Activated T-cell treated with anti-CD3 and anti-CD28 coated beads, Interleukin-2, amount 50 U/mL, for 48 hours (primary cell): ENCODE measurements around the gene VRK2.
"Not testable (repeated sequence)": the region's sequence is repeated elsewhere in the genome, so short reads cannot be mapped to it uniquely, and the experiment has no call there.

Experiments used
- DNase-seq, 2 experiments: peaks; one replicate each; pipeline ENCODE4 v3.0.0-alpha.2; 2020

The VRK2 gene

DNA sequence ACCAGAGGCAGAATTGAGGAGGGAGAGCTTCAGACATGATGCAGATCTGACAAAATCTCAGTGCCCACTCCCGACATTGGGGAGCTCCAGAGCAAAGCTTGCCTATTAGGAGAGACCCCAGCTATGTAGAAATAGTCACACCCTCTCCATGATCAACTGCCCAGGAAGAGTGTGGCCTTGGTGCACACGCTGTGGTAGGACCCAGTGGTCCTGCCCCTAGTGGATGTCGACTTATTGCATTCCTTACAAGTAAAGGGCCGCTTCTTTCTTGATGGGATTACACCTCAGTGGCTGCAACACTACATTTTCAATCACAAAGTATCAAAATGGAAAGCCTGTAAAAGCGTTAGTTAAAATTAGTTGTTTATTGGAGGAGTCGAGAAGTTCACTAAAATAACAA is 64.2 kb downstream of the VRK2 start:
- no peak for DNase-seq

DNA sequence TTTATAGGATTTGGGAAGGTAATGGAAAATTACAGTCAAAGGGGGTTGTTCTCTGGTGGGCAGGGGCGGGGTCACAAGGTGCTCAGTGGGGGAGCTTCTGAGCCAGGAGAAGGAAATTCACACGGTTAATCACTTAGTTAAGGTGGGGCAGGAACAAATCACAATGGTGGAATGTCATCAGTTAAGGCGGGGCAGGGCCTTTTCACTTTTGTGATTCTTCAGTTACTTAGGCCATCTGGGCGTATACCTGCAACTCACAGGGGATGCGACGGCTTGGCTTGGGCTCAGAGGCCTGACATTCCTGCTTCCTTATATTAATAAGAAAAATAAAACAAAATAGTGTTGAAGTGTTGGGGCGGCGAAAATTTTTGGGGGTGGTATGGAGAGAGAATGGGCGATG is 67.0 kb downstream of the VRK2 start:
- not testable (repeated sequence) for DNase-seq

DNA sequence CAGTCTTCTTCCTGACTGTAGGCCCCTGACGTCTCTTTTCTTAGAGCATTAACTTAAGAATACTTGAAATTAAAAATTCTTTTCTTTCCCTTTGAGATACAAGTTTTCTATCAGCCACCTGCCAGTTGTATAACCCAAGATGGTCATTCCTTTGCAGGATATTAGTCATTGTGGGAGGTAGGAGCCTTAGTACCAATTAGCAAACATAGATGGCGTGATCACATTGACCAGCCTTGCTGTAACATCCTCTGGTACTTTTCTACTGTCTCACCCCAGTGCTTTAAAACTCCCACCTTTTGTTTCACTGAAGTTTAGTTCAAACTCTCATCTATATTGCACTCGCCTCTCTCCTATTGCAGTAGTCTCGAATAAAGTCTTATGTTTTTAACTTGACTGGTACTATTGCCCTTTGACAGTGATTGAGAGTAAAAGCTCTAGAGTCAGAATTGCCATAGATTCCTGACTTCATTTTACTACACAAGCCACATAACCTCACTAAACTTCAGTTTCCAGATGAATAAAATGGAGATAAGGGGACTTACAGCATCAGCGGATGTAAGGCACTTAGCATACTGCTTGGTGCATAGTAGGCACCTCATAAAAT is 74.1 kb downstream of the VRK2 start:
- DNase-seq: no peak

DNA sequence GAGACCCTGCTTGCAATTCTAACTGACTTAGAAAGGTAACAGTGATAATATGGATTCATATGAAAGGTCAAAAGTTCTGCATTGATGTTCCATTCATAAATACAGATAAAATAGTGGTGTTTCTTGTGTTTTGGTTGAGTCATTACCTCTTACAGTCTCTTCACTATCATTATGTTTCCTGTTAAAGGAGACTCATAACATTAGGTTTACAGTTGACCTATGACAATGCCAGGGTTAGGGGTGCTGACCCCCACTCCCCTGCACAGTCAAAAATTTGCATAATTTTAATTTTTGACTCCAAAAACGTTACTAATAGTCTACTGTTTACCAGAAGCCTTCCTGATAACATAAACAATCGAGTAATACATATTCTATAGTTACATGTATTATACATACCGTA is 75.4 kb downstream of the VRK2 start:
- no peak for DNase-seq

DNA sequence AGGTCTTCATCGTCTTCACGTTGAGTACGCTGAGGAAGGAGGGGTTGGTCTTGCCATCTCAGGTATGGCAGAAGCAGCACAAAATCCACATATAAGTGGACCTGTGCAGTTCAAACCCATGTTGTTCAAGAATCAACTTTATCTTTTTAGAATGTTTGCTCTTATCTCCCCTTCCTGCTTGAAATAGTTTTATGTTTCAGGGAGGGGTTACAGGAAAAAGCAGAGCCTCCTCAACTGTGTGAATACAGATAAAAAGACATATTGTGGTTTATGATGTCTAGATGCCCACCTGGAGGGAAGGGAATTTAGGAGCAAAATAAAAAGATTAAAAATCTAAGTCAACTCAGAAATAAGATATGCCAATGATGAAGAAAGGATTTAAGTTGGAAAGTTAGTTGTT is 75.9 kb downstream of the VRK2 start:
- no peak for DNase-seq

DNA sequence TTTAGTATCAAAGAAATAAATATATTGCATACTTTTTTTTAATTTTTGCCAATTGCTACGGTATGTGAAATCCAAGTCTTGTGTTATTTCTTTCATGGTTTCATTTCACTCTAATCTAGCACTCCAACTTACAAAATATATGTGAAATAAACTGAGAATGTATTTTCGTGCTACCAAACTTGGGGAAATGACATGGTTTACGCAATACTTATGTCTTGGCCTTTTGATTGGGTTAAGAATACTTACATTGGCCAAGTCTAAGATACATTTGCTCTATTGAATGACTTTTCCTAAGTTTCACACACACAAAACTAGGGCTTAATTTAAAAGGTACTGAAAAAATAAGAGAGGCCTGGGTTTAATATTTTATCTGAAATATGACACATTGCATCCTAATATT is 80.5 kb downstream of the VRK2 start:
- no peak for DNase-seq

DNA sequence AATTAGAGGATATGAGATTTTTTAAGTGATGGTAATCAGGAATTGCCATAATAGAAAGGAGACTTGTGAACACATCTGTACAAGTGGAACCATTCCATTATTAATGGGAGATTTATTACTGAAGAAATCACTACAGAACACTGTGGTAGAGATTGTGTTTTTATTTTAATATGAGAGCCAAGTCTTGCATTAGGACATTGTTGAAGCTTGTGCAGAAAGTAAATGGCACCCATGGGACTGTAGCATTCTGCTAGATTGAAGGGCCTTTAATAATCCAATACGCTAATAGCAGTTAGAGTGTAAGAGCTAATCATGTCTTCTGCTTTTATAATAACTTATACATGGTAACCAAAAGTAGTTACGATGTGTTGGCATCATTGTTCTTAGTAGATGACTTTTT is 83.6 kb downstream of the VRK2 start:
- no peak for DNase-seq

DNA sequence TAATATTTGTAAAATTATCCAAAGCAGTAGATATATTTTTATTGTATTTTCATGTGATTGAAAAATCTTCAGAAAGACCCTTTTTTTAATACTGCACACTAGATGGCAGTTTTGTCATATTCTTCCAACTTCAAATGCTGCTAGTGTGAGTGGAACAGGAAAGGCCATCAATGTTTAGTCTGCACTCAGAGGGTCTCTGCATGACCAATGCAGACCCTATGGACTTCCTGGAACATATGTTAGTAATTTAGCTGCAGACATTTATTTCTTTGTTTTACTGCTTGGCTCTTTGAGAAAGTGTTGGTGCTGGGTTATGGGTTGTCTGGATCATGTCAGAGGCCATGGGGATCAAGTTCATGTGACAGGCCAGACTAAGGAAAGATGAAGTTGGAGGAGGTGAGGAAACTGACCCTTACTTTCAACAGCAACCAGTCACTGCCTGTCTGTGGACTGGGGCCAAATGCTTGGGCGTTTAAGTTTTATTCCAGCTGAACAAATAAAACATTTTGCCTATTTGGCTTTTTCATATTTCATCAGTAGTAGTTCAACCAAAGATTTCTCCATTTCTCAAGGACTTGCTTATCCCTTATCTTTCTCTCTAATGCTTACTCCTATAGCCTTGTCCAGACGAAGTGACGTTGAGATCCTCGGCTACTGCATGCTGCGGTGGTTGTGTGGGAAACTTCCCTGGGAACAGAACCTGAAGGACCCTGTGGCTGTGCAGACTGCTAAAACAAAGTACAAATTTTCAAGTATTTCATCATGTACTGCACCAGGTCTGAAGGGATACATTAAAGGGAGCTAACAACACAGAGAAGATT is 84.8 kb downstream of the VRK2 start:
- no peak for DNase-seq

DNA sequence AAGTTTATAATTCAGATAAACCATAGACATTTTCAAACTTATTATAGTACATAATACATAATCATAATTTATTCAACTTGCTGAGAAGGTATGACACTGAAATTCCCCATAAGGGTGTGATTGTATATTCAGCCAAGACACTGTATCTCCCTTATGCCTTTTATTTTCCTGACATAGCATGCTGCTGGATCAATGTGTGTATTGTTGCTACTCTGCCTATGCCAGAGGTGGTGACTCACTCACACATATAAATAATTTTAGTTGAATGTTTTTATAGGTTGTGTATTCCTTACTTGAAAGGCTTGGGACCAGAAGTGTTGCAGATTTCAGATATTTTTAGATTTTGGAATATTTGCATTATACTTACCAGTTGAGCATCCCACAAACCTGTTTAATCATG is 86.8 kb downstream of the VRK2 start:
- DNase-seq: no peak

DNA sequence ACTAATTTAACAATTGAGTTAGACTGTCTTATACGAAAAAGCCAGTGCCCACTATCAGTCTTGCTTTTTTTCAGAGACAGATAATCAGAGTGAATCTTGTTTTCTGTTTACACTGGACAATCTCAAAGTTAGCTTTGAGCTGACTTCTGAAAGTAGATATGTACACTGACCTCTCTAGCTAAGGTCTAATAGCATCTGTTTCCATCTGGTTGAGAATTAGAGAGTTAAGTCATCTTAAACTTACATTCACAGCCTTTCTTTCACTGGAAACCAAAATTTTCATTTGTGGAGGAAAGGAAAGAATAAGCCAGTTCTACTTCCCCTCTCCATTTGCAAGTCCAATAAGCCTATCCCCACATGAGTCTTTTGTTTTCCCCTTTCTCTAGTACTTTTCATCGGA is 89.3 kb downstream of the VRK2 start:
- DNase-seq: no peak

DNA sequence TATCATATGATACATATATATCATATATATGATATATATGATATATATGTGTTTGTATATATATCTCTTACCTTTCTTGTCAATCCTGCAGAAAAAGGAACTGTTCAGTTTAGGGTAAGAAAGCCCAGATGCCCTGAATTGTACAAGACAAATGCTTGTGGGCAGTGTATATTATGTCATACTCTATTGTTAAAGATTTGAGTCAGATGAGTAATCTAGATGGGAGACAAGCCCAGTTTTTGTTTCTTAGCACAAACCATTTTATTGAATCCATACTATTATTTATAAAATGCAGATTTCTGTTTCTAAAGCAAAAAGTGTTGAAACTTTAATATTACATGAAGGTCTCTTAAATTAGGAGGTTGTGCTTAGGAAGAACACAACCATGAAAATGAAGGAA is 90.6 kb downstream of the VRK2 start:
- no peak for DNase-seq

DNA sequence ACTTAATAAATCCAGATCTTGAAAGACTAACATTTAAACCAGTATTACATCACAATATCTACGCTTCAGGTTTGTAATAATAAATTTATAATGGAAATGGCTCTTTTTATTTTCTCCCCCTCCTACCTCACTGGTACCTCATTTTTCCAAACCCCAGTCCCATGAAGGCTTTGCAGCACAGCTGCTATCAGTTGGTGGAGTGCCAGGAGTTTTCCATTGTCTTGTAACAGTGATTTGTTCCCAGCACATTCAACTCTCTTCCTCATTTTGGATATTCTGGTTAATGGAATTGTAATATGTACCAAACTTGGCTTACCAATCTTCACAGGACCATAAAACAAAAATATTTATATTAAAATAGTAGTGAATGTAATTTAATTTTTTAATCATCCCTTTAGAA is 91.2 kb downstream of the VRK2 start:
- no peak for DNase-seq

DNA sequence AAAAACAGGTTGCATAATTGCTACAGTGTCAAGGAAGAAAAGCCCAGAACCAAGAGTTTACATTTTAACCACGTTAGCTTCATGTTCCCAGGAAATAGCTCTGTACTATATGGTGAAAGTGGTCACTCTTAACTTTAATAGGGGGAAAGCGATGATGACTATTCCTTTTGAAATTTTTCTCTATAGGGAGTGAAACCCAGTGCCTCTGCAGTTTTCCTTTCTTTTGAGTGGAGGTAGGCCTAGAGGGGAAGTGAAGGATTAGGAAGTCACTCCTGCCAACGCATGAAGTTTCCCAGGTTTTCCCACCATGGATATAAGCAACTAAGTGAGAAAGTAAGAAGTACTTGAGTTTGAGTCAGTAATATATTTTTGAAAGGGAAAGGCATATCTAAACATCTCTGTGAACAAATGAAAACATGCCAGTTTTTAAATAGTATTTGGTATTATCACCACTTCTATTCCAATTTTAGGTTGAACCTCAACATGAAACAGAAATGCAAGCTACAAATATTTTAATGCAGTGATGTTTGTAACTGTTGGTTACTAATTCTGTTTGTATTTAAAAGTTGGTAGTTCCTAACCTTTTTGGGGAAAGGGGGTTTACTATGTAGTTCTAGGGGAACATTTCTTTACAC is 91.9 kb downstream of the VRK2 start:
- no peak for DNase-seq

DNA sequence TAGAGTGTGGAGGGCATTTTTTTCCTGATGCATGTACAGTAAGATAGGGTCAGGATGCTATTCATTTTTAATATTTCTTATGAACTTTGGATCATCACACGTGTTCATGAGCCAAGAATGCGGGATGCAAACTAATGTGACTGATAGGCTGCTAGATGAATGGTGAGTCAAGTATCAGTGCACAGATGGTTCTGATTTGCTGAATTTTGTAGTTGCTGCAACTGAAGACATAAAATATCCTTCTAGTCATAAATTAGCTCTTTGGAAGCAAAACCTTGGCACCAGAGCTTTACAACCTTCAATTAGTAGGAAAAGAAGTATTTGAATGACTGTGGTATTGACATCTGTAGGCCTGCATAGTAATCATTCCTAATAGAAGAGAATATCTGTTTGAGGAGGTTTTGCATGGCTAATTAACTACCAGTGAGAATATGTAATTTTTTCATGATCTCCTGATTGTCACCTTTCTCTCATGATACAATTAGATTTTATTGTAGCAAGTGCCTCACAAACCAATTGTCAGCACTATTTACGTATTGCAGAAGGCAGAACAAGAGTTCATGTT is 94.0 kb downstream of the VRK2 start:
- no peak for DNase-seq

DNA sequence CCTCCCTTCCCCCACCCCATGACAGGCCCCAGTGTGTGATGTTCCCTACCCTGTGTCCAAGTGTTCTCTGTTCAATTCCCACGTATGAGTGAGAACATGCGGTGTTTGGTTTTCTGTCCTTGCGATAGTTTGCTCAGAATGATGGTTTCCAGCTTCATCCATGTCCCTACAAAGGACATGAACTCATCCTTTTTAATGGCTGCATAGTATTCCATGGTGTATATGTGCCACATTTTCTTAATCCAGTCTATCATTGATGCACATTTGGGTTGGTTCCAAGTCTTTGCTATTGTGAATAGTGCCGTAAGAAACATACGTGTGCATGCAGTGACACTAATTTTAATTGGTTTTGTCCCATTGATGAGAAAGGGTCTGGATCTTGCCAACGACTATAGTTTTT is 99.2 kb downstream of the VRK2 start:
- not testable (repeated sequence) for DNase-seq

DNA sequence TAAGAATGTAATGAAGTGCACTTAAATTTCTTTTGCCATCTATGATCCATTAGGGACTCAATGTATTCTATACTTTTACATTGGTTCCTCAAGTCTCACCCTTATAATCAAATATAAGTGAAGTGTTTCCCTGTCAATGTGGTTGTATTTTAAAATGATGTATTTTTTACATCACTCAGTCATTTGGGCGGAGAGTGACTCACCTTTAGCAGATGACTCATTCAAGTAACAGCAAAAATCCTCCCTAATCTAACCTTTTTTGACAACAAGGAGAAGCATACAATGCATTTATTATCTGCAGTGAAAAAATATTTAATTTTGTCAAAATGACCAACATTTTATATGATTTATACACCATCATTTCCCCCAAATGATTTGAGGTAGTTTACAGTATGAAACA is 100.1 kb downstream of the VRK2 start:
- DNase-seq: no peak

DNA sequence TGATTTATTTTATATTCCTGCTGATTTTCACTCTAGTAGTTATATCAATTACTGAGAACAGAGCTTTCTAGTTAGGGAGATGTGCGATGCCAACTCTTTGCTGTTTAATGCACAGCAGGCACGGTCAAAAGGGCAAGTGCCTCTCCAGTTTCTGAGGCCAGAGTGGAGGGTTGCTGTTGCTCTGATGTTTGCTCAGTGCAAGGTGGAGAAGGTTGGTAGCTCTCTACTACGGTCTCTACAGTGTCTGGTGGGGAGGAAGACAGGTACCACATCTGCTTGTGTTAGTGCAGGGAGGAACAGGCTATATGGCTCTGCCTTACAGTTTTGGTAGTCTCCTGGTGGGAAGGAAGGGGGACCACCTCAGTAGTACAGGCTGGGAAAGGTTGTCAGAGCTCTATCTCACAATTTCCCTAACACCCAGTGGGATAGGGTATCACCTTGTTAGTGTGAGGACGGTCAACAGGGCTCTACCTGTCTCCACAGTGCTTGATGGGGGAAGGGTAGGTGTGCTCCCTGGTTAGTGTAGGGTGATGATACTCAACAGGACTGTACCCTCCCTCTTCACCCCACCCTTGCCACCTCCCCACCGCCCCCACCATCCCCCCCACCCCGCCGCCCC is 108.7 kb downstream of the VRK2 start:
- no peak for DNase-seq

DNA sequence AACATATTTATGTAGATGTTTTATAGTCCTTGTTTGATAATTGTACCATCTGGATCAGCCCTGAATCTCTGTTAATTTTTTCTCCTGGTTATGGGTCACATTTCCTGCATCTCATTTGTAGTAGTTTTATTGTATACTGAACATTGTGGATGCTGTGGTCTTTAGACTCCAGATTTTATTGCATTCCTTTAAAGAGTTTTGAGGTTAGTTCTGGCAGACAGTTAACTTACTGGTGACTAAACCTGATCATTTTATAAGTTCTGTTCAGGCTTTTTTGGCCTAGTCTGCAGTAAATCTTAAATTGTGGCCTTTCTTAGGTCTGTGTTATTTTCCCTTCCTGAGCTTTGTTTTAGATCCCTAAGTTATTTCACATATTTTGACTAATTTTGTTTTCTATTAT is 110.2 kb downstream of the VRK2 start:
- no peak for DNase-seq

DNA sequence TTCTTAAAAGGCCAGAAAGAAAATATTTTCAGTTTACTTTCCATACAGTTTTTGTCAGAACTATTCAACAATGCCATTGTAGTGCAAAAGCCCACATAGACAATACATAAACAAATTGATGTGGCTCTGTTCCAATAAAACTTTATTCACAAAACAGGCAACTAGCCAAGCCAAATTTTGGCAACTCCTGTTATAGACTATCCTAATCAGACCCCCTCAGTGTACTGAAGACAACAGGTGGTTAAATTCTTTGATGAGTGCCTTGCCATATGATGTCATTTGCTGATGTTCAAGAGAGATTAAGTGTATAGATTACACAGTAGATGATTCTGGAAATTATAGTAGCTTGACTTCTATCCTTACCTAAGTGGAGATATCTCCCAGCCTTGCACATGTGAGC is 111.1 kb downstream of the VRK2 start:
- DNase-seq: no peak

DNA sequence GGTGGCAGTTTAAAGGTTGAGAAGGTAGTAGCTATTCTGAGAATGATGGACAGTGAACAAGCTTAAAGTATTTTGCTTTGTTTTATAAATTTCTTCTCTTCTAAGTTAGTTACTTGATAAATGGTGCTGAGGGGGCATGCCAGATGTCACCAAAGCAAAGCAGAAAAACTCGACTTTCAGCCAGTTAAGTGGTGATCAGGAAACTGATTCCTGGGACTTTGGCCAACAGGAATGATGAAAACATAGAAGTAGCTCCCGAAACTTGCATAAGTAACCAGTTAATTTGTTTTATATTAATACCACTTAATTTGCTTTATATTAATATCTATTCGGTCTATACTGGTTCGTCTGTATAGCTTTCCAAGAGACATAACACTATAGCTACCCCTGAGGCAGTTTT is 111.9 kb downstream of the VRK2 start:
- DNase-seq: no peak

DNA sequence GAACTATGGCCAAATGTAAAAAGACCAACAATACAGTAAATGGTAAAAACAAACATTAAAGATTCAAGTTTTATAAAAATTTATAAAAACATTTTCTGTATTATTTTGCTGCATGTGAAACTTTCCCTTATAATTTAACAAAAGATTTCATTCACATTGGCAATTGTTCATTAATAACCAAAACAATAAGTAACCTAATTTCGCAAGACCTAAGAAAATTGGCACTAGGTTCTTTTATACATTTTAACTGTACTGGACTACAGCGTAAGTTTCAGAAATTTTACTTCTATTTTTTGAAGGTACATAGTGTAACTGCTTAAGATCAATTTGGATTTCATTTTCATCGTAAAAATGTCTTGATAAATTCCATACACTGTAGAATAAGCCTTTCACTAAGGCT is 117.3 kb downstream of the VRK2 start:
- no peak for DNase-seq

DNA sequence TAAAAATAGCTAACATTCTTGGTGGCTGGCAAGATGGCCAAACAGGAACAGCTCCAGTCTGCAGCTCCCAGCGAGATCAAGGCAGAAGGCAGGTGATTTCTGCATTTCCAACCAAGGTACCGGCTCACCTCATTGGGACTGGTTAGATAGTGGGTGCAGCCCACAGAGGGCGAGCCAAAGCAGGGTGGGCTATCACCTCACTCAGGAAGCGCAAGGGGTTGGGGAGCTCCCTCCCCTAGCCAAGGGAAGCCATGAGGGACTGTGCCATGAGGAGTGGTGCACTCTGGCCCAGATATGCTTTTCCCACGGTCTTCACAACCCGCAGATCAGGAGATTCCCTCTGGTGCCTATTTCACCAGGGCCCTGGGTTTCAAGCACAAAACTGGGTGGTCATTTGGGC is 121.5 kb downstream of the VRK2 start:
- DNase-seq: not testable (repeated sequence)

DNA sequence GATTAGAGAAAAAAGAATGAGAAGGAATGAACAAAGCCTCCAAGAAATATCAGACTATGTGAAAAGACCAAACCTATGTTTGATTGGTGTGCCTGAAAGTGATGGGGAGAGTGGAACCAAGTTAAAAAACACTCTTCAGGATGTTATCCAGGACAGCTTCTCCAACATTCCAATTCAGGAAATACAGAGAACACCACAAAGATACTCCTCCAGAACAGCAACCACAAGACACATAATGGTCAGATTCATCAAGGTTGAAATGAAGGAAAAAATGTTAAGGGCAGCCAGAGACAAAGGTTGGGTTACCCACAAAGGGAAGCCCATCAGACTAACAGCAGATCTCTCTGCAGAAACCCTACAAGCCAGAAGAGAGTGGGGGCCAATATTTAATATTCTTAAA is 123.2 kb downstream of the VRK2 start:
- DNase-seq: not testable (repeated sequence)
